Adrenal gland (tissue), 12 donors: ENCODE data around the gene JSRP1. TPM values are rescaled to one million over a fixed set of nuclear protein-coding genes. Genes with fewer than 3 reads are reported as not detected.

Experiments
- DNase-seq, 7 donors: peaks; one replicate each; pipeline ENCODE4 v3.0.0-alpha.2; 2019 to 2020
- H3K27ac ChIP-seq, 5 donors: fragments of 200-600 bp; sonication (generic) in 4 of 5; 1 replicate in 3 of 5; 2 replicates in 2 of 5; pipeline versions ENCODE4 v1.5.1 to v1.8.0; 2016 to 2020; ENCODE audit warnings: mild to moderate bottlenecking in 1 of 5
- H3K27me3 ChIP-seq: fragments of 200-600 bp; 2 replicates; pipeline ENCODE4 v1.8.0; 2021
- H3K36me3 ChIP-seq, 2 donors: fragments of 200-600 bp; replicated peaks in 1 of 2; 1 replicate in 1 of 2; 2 replicates in 1 of 2; pipeline versions ENCODE4 v1.5.1 to v1.8.0; 2018 to 2022
- H3K4me1 ChIP-seq, 2 donors: fragments of 200-600 bp; replicated peaks in 1 of 2; 1 replicate in 1 of 2; 2 replicates in 1 of 2; pipeline versions ENCODE4 v1.5.1 to v1.8.0; 2018 to 2021
- H3K4me3 ChIP-seq, 4 donors: fragments of 200-600 bp; sonication (generic) in 3 of 4; one replicate each; pipeline ENCODE4 v1.5.1; 2016 to 2018
- H3K9me3 ChIP-seq, 3 donors: fragments of 200-600 bp; sonication (generic) in 1 of 3; replicated peaks in 1 of 3; 1 replicate in 2 of 3; 2 replicates in 1 of 3; pipeline versions ENCODE4 v1.5.1 to v1.8.0; 2016 to 2021
- CTCF ChIP-seq, 6 experiments: fragments of 450-650 bp in 4 of 6; fragments of 200-600 bp in 2 of 6; sonication (generic) in 1 of 6; IDR thresholded peaks; 1 replicate in 5 of 6; 2 replicates in 1 of 6; pipeline versions ENCODE4 v1.5.1 to v1.8.0; 2016 to 2021; ENCODE audit warnings: antibody characterized with exemption in 6 of 6, mild to moderate bottlenecking in 2 of 6, moderate library complexity in 1 of 6
- POLR2A ChIP-seq, 2 donors: fragments of 450-650 bp; IDR thresholded peaks; one replicate each; pipeline ENCODE4 v1.6.1; 2017; ENCODE audit warnings: antibody characterized with exemption in 2 of 2, mild to moderate bottlenecking in 2 of 2, moderate library complexity in 1 of 2
- WGBS, 4 donors: extraction: QIAGEN DNeasy Blood & Tissue Kit in 2 of 4; methylation state at CpG; one replicate each; pipeline versions ENCODE4 v1.1.5 to v1.1.7; 2013 to 2017; 5-methylcytosine and 5-hydroxymethylcytosine counted together
- intact Hi-C, 2 donors: fragments of 100-400 bp; cut with DNase I; formaldehyde crosslinking; loops; one replicate each; pipeline versions ENCODE4 v1.14.1 to v1.15.0; 2022 to 2023
- polyA plus RNA-seq, 3 donors: library from polyadenylated mRNA; stranded (reverse); fragments of 200-250 nt in 2 of 3; fragments of 350-450 nt in 1 of 3; fragmentation: Illumina TruSeq in 1 of 3; extraction: RNeasy Lipid Tissue Mini Kit (QIAGEN cat#74804) in 1 of 3; gene quantifications; one replicate each; pipeline ENCODE4 v1.2.3, GENCODE V29; 2013 to 2014
- total RNA-seq, 9 donors: library from RNA; depleted of rRNA in 4 of 9; stranded (reverse); fragments of >200 nt in 4 of 9; fragments of 120-200 nt in 1 of 9; fragmentation: NEBNext Ultra II Directional in 1 of 9; extraction: Animal tissue kit (Norgen Biotek cat#: 25700) in 1 of 9; gene quantifications; one replicate each; pipeline versions ENCODE4 v1.1.0 to v1.2.4, GENCODE V29; 2013 to 2023
- donor health status: healthy with polysubstance abuse.
- donor health status: Bipolar disorder and iron deficiency.
- donor health status: DM: yes; HTN: yes; CAD: no.
- donor health status: DM: no; HTN: no; CAD: no.
- donor health status: DM: no; HTN: no; CAD: no.
- donor health status: DM: yes; HTN: yes; CAD: no.

The JSRP1 gene
- total and polyA plus RNA-seq, 12 donors: 0.54 to 1.2 (median 0.83) TPM; not detected in 6

DNA sequence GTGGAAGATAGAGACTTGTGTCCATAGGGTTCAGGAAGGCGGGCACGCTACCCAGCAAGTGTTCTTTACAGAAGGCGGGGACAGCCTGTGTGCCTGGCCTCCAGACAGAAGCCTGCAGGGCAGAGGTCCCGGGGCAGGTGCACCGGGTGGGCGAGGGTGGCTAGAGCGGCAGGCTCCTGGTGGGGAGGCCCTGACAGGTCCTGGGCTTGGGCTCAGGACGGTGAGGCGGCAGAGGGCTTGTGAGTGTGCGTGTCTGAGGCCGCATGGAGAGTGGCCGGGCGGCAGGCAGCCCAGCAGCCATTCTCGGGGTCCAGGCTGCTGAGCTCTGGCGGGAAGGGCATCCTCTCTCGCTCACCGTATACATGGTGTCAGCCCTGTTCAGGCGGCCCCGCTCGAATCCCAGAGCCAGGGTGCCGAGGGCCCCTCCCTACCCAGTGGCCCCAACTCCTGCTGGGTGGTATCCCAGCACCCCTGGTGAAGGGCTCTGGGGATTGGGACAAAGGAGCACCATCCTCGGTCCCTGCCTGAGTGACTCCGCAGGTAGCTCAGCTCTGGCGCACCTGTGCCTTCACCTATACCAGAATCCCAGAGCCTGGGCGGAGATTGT lies 10.1 kb downstream of the JSRP1 start:
- WGBS, 4 donors: 88 to 95% (median 91%) methylated on average over 11 to 25 of the region's 25 CpGs
- H3K27me3 ChIP-seq: peaks cover 17% of the 10 kb centered on the region
- intact Hi-C loops: no loop called here
- H3K4me3 ChIP-seq: no peak overlapping the region
- no peaks in the 10 kb centered on the region for H3K9me3 ChIP-seq
- no peak for DNase-seq
- TF ChIP-seq POLR2A (IDR thresholded peaks at IDR 0.05) (no peak), CTCF (IDR thresholded peaks at IDR 0.05) (no peak)
- H3K27ac ChIP-seq: no peak overlapping the region
- H3K36me3 ChIP-seq: peaks cover 0 to 48% of the 10 kb centered on the region in 2 donors
- H3K4me1 ChIP-seq: peaks cover 0 to 21% of the 10 kb centered on the region in 2 donors

DNA sequence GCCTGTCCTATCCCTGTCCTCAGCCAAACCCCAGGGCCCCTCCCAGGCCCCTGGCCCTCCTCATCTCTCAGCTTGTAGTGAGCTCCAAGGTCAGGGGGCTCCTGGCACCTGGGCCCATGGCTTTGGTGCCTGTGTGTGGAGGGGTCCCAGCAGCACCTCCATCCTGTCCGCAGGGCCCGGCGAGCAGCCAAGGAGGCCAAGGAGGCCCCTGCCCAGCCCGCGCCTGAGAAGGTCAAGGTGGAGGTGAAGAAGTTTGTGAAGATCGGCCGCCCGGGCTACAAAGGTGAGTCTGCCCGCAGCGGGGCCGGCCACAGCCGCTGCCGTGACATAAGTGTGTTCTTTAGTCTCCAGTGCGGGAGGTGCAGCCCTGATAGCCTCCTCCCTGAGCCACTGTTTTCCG lies 10.9 kb downstream of the JSRP1 start:
- H3K27ac ChIP-seq: no peak overlapping the region
- peaks cover 10% of the 10 kb centered on the region for H3K27me3 ChIP-seq
- WGBS, 4 donors: 91 to 92% methylated on average over 15 of the region's 15 CpGs; no CpG with 5 or more reads in 2 of the 4 donors
- H3K4me3 ChIP-seq: no peak overlapping the region
- H3K9me3 ChIP-seq: no peaks in the 10 kb centered on the region
- intact Hi-C loops: no loop called here
- H3K4me1 ChIP-seq: peaks cover under 1 to 19% of the 10 kb centered on the region in 2 donors
- TF ChIP-seq POLR2A (IDR thresholded peaks at IDR 0.05) (no peak), CTCF (IDR thresholded peaks at IDR 0.05) (no peak)
- peaks cover 0 to 48% of the 10 kb centered on the region in 2 donors for H3K36me3 ChIP-seq
- no peak for DNase-seq

DNA sequence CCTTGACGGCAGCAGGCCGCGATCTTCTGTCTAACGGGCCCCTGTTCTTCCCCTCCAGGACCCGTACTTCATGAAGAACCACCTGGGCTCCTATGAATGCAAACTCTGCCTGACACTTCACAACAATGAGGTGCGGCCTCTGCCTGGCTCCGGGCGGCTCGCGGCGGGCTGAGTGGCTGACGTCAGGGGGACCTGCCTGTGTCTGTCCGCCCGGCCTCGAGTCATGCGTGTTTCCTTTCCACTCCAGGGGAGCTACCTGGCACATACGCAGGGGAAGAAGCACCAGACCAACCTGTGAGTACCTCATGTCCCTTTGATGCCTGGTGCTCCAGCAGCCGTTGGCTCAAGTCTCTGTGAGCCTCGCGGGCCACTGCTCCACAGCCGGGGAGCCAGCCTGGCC lies 11.7 kb downstream of the JSRP1 start:
- intact Hi-C loops: no loop called here
- no peak overlapping the region for H3K4me3 ChIP-seq
- no peak overlapping the region for H3K27ac ChIP-seq
- H3K36me3 ChIP-seq: peaks cover 0 to 48% of the 10 kb centered on the region in 2 donors
- H3K9me3 ChIP-seq: no peaks in the 10 kb centered on the region
- H3K4me1 ChIP-seq: peaks cover 8 to 24% of the 10 kb centered on the region in 2 donors
- H3K27me3 ChIP-seq: peaks cover 2% of the 10 kb centered on the region
- TF ChIP-seq CTCF (IDR thresholded peaks at IDR 0.05) (no peak), POLR2A (IDR thresholded peaks at IDR 0.05) (no peak)
- no peak for DNase-seq
- WGBS, 4 donors: 88 to 95% (median 92%) methylated on average over 17 to 21 of the region's 21 CpGs

DNA sequence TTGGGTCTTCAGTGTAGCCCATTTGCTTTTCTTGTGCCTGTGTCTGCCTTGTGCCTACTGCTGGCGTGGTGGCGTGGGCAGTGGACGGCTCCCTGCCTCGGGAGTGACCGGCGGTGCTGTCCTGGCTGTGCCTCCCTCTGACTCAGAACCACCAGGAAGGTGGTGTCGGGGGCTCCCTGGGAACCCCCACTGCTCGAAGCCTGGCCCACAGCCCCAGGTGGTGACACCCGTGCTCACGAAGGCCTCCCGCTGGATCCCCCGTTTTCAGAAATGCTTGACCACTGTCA lies 12.1 kb downstream of the JSRP1 start:
- TF ChIP-seq CTCF (IDR thresholded peaks at IDR 0.05) (no peak), POLR2A (IDR thresholded peaks at IDR 0.05) (no peak)
- Histone ChIP-seq H3K36me3 (peaks cover 0 to 48% of the 10 kb centered on the region in 2 donors), H3K4me3 (no peak overlapping the region), H3K27ac (no peak overlapping the region), H3K4me1 (peaks cover 12 to 25% of the 10 kb centered on the region in 2 donors), H3K9me3 (no peaks in the 10 kb centered on the region), H3K27me3 (no peaks in the 10 kb centered on the region)
- no peak for DNase-seq
- intact Hi-C loops: no loop called here
- WGBS, 4 donors: 89 to 97% (median 92%) methylated on average over 5 to 12 of the region's 12 CpGs
